Neural progenitor cell (in vitro differentiated cells): Measurements from ENCODE around the gene SLC6A17. TPM values are rescaled to one million over a fixed set of nuclear protein-coding genes. Genes with fewer than 3 reads are reported as not detected.

ENCODE experiments used
- DNase-seq: peaks from one replicate; pipeline ENCODE4 v3.0.0-alpha.2; 2016; ENCODE audit warnings: low spot score
- H2AFZ ChIP-seq: fragments of 200-600 bp; sonication (generic); replicated peaks from 2 replicates; pipeline ENCODE4 v1.6.1; 2016; ENCODE audit warnings: antibody characterized with exemption
- H3F3A ChIP-seq: fragments of 200-600 bp; sonication (generic); 2 replicates; pipeline ENCODE4 v1.6.1; 2016; ENCODE audit warnings: antibody characterized with exemption, low read depth
- H3K27ac ChIP-seq: fragments of 200-600 bp; sonication (generic); 2 replicates; pipeline ENCODE4 v1.5.1; 2016; ENCODE audit warnings: mild to moderate bottlenecking
- H3K27me3 ChIP-seq: fragments of 200-600 bp; sonication (generic); 2 replicates; pipeline ENCODE4 v1.6.1; 2016; ENCODE audit warnings: mild to moderate bottlenecking, moderate library complexity
- H3K36me3 ChIP-seq: fragments of 200-600 bp; sonication (generic); 2 replicates; pipeline ENCODE4 v1.5.1; 2016
- H3K4me1 ChIP-seq: fragments of 200-600 bp; sonication (generic); 2 replicates; pipeline ENCODE4 v1.6.1; 2016; ENCODE audit warnings: mixed run types
- H3K4me2 ChIP-seq: fragments of 200-600 bp; sonication (generic); 2 replicates; pipeline ENCODE4 v1.6.1; 2016
- H3K4me3 ChIP-seq: fragments of 200-600 bp; sonication (generic); 2 replicates; pipeline ENCODE4 v1.5.1; 2016
- H3K79me2 ChIP-seq: fragments of 200-600 bp; sonication (generic); 2 replicates; pipeline ENCODE4 v1.6.1; 2016; ENCODE audit warnings: low read depth
- H3K9ac ChIP-seq: fragments of 200-600 bp; sonication (generic); 2 replicates; pipeline ENCODE4 v1.6.1; 2016
- H3K9me3 ChIP-seq: fragments of 200-600 bp; sonication (generic); 2 replicates; pipeline ENCODE4 v1.5.1; 2016; ENCODE audit warnings: low read depth
- H4K20me1 ChIP-seq: fragments of 200-600 bp; sonication (generic); 2 replicates; pipeline ENCODE4 v1.6.1; 2016; ENCODE audit warnings: low read depth
- H3K27ac Mint-ChIP-seq: 3 replicates; pipeline ENCODE4 v1.8.0; 2021; ENCODE audit warnings: mixed read lengths
- H3K27me3 Mint-ChIP-seq: 2 replicates; pipeline ENCODE4 v1.8.0; 2022; ENCODE audit warnings: low read depth, mild to moderate bottlenecking, inconsistent platforms, moderate library complexity, mixed read lengths; ENCODE audit not compliant: insufficient read depth
- H3K36me3 Mint-ChIP-seq: 3 replicates; pipeline ENCODE4 v1.8.0; 2021; ENCODE audit warnings: mixed read lengths
- H3K4me1 Mint-ChIP-seq: 3 replicates; pipeline ENCODE4 v1.8.0; 2021; ENCODE audit warnings: mixed read lengths
- H3K4me3 Mint-ChIP-seq: 3 replicates; pipeline ENCODE4 v1.8.0; 2021; ENCODE audit warnings: mild to moderate bottlenecking, moderate library complexity, mixed read lengths
- H3K9me3 Mint-ChIP-seq: 3 replicates; pipeline ENCODE4 v1.8.0; 2020; ENCODE audit warnings: mixed read lengths
- EZH2 ChIP-seq: fragments of 200-600 bp; sonication (generic); IDR thresholded peaks from 2 replicates; pipeline ENCODE4 v1.6.1; 2017; ENCODE audit warnings: antibody characterized with exemption, mild to moderate bottlenecking, moderate library complexity
- EZH2phosphoT487 ChIP-seq: fragments of 200-600 bp; sonication (generic); IDR thresholded peaks from 2 replicates; pipeline ENCODE4 v1.6.1; 2017; ENCODE audit warnings: antibody characterized with exemption
- total RNA-seq: library from RNA; depleted of rRNA; stranded (reverse); fragments of >200 nt; gene quantifications from 2 replicates; pipeline ENCODE4 v1.2.3, GENCODE V29; 2015; ENCODE audit warnings: low replicate concordance
- TF ChIP-seq, protein P1 (sequence below): fragments of 200-600 bp; sonication (generic); IDR thresholded peaks from 2 replicates; pipeline ENCODE4 v1.5.1; 2017; ENCODE audit warnings: antibody characterized with exemption, mild to moderate bottlenecking

The SLC6A17 gene
- total RNA-seq, 1 donor from 2014 or later = not detected

DNA sequence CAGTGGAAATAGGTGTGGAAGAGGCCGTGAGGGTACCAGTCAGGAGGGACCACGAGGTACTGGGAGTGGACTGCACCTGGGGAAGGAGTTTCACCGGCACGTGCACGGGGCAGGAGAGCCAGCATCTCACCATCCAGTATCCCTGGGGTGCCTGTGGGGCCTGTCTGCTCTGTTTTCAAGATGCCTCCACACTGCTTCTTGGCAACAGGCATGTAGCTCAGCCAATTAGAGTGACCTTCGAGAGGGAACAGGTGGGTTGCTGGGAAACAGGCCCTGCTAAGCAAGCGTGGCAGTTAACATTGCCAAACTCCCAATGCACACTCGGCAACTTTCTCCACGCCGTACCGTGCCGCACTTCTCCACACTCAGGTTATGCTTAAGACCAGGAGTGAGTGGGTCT lies 77.5 kb downstream of the SLC6A17 start:
- H3K4me2 ChIP-seq = no peak overlapping the region
- H3K9ac ChIP-seq = no peak overlapping the region
- no peaks in the 10 kb centered on the region for H3K4me1 ChIP-seq
- no peaks in the 10 kb centered on the region for H3K9me3 Mint-ChIP-seq
- H3K27ac Mint-ChIP-seq = no peak overlapping the region
- H4K20me1 ChIP-seq = no peaks in the 10 kb centered on the region
- H3K9me3 ChIP-seq = no peaks in the 10 kb centered on the region
- no peaks in the 10 kb centered on the region for H3K79me2 ChIP-seq
- H3K4me1 Mint-ChIP-seq = peaks cover 3% of the 10 kb centered on the region
- no peaks in the 10 kb centered on the region for H3K27me3 ChIP-seq
- TF ChIP-seq, protein P1, sequence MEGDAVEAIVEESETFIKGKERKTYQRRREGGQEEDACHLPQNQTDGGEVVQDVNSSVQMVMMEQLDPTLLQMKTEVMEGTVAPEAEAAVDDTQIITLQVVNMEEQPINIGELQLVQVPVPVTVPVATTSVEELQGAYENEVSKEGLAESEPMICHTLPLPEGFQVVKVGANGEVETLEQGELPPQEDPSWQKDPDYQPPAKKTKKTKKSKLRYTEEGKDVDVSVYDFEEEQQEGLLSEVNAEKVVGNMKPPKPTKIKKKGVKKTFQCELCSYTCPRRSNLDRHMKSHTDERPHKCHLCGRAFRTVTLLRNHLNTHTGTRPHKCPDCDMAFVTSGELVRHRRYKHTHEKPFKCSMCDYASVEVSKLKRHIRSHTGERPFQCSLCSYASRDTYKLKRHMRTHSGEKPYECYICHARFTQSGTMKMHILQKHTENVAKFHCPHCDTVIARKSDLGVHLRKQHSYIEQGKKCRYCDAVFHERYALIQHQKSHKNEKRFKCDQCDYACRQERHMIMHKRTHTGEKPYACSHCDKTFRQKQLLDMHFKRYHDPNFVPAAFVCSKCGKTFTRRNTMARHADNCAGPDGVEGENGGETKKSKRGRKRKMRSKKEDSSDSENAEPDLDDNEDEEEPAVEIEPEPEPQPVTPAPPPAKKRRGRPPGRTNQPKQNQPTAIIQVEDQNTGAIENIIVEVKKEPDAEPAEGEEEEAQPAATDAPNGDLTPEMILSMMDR = no peak
- TF ChIP-seq EZH2phosphoT487 (no peak), EZH2 (no peak)
- H3K27ac ChIP-seq = no peak overlapping the region
- H2AFZ ChIP-seq = no peak overlapping the region
- peaks cover 3% of the 10 kb centered on the region for H3K27me3 Mint-ChIP-seq
- no peak overlapping the region for H3K4me3 ChIP-seq
- H3K4me3 Mint-ChIP-seq = no peak overlapping the region
- no peaks in the 10 kb centered on the region for H3K36me3 ChIP-seq
- no peaks in the 10 kb centered on the region for H3F3A ChIP-seq
- H3K36me3 Mint-ChIP-seq = no peaks in the 10 kb centered on the region
- no peak for DNase-seq

DNA sequence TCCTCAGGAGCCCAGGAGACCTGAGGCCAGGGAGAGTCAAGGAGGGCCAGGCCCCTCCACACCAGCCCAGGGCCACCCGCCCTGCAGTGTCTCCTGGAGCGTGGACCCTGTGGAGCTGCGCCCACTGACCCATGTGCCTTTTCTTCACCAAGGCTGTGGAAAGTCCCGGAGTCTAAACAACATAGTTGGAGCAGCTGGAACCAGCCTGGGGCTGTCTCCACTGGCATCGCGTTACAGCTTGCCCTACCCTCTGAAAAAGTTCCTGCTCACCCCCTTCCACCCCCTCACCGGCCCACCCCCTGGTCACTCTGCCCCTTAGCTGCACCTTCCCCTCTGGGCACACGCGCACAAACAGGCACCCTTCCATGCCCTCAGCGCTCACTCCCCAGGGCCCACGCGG lies 78.1 kb downstream of the SLC6A17 start:
- Histone ChIP-seq H3K79me2 (no peaks in the 10 kb centered on the region), H3K27me3 (no peaks in the 10 kb centered on the region), H3K4me2 (no peak overlapping the region), H3K4me3 (no peak overlapping the region), H3K36me3 (no peaks in the 10 kb centered on the region), H2AFZ (no peak overlapping the region), H3K9me3 (no peaks in the 10 kb centered on the region), H3K27ac (no peak overlapping the region), H4K20me1 (no peaks in the 10 kb centered on the region), H3F3A (no peaks in the 10 kb centered on the region), H3K9ac (no peak overlapping the region), H3K4me1 (peaks cover 3% of the 10 kb centered on the region)
- Mint-ChIP-seq H3K4me1 (peaks cover 7% of the 10 kb centered on the region), H3K27me3 (peaks cover 3% of the 10 kb centered on the region), H3K27ac (no peak overlapping the region), H3K4me3 (no peak overlapping the region), H3K36me3 (no peaks in the 10 kb centered on the region), H3K9me3 (no peaks in the 10 kb centered on the region)
- DNase-seq = no peak
- TF ChIP-seq, protein P1 = no peak
- TF ChIP-seq EZH2 (no peak), EZH2phosphoT487 (no peak)

DNA sequence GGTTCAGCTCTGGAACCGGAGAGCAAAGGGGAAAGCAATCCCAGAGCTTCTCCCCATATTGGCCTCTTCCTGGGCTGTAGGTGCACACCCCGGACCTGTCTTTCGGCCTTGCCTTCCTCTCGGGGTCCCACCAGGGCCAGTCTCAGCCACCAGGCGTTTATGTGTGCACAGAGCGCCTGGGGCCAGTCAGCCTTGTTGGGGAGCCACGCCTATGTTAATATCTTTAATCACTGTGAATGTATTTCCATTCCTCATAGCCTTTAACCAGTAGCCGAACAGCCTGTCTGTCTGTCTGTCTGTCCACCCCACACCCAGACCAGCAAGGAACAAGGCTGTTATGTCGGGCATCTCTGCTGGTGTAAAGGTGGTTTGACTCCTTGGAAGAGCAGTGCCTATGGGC lies 78.6 kb downstream of the SLC6A17 start:
- Histone ChIP-seq H3K27me3 (no peaks in the 10 kb centered on the region), H3K4me1 (peaks cover 8% of the 10 kb centered on the region), H3K9ac (no peak overlapping the region), H3F3A (no peaks in the 10 kb centered on the region), H3K27ac (no peak overlapping the region), H3K4me3 (no peak overlapping the region), H3K79me2 (no peaks in the 10 kb centered on the region), H2AFZ (no peak overlapping the region), H3K36me3 (no peaks in the 10 kb centered on the region), H3K9me3 (no peaks in the 10 kb centered on the region), H4K20me1 (no peaks in the 10 kb centered on the region), H3K4me2 (no peak overlapping the region)
- Mint-ChIP-seq H3K27ac (no peak overlapping the region), H3K4me3 (no peak overlapping the region), H3K4me1 (peaks cover 8% of the 10 kb centered on the region), H3K9me3 (no peaks in the 10 kb centered on the region), H3K27me3 (no peaks in the 10 kb centered on the region), H3K36me3 (no peaks in the 10 kb centered on the region)
- no peak for DNase-seq
- TF ChIP-seq EZH2phosphoT487 = no peak

DNA sequence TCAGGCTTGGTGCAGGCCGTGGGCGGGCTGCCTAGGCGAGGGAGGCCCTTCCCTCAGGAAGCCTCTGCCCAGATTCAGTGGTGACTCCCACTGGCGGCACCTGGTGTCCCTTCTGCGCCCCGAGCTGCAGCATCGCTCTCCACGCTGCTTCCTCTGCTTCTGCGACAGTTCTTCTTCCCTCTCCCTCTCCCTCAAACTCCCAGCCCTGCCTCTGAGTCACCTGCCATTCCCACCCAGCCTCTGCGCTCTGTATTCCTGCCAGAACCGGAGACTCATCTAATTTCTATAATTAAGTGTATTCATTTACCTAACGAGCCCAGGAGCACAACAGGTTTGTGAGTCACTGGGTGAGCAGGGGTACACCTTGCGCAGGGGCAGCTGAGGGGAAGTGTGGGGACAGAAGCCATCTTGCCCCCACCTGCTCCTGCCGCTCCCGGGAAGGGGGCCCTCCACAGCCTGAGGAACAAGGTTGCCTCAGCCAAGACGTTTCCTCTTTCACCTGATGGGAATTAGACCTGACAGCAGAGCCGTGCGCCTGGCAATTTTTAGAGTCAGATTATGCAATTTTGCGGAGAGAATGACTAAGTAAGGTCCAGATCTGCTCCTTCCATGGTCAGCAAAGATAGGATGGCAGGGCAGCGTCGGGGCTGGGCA lies 79.2 kb downstream of the SLC6A17 start:
- Histone ChIP-seq H3K4me1 (peaks cover 13% of the 10 kb centered on the region), H3K27ac (no peak overlapping the region), H3K9ac (no peak overlapping the region), H3K9me3 (no peaks in the 10 kb centered on the region), H2AFZ (no peak overlapping the region), H3K4me3 (no peak overlapping the region), H3K4me2 (no peak overlapping the region), H3K36me3 (no peaks in the 10 kb centered on the region), H4K20me1 (no peaks in the 10 kb centered on the region), H3K79me2 (no peaks in the 10 kb centered on the region), H3K27me3 (no peaks in the 10 kb centered on the region), H3F3A (no peaks in the 10 kb centered on the region)
- no peaks in the 10 kb centered on the region for H3K9me3 Mint-ChIP-seq
- TF ChIP-seq EZH2 = no peak
- TF ChIP-seq EZH2phosphoT487 = no peak
- TF ChIP-seq, protein P1 = no peak
- H3K36me3 Mint-ChIP-seq = no peaks in the 10 kb centered on the region
- H3K27me3 Mint-ChIP-seq = no peaks in the 10 kb centered on the region
- H3K4me3 Mint-ChIP-seq = no peak overlapping the region
- H3K4me1 Mint-ChIP-seq = peaks cover 14% of the 10 kb centered on the region
- H3K27ac Mint-ChIP-seq = peak overlapping the region; percentile 57
- DNase-seq = no peak
